ENCODE data around the gene KLHL35.
"Not testable (repeated sequence)": the region's sequence is repeated elsewhere in the genome, so short reads cannot be mapped to it uniquely, and the experiment has no call there.

Gene KLHL35

DNA sequence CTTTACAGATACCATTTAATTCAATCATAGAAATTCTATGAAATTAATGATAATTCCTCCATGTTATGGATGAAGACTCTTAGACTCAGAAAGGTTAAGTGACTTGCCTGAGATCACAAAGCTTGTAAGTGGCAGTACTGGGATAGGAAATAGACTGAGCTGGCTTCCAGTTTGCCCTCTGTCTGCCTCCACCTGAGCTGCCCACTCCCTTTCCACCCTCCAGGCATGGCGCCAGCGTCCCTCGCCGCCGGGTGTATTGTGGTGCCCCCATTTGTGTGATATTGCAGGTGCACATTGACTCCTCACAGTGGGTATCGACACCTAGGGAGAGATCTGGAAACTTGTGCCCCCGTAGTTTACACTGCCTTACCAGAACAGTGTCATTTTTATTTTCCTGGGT is 43.1 kb downstream of the KLHL35 start:
- no peak overlapping the region for H3K27ac ChIP-seq (ENCODE audit: low read length)
- H3K9ac ChIP-seq (ENCODE audit: low read length) = no peak overlapping the region
- no peaks in the 10 kb centered on the region for H3K9me3 ChIP-seq (ENCODE audit: control insufficient read depth, low read depth, low read length)
- no peak overlapping the region for H3K4me3 ChIP-seq (ENCODE audit: low read length)
- peaks cover 4% of the 10 kb centered on the region for H3K4me1 ChIP-seq (ENCODE audit: control insufficient read depth, low read depth, low read length)
- no peaks in the 10 kb centered on the region for H3K27me3 ChIP-seq (ENCODE audit: control insufficient read depth, insufficient read depth, low read length)
- no peaks in the 10 kb centered on the region for H3K36me3 ChIP-seq (ENCODE audit: control insufficient read depth, low read depth, low read length)

DNA sequence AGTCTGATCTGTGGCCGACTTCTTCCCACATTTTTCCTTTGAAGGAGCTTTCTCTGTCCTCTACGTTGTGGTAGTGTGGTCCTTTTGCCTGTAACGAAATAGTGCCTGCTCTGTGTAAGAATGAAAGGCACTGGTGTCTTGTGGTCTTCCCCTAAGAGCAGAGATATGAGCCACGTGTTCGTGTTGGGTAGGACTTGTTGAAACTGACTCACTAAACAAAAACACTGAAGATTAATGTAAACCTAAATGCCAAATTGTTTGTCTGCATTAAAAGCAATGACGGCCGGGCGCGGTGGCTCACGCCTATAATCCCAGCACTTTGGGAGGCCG is 43.8 kb downstream of the KLHL35 start:
- no peaks in the 10 kb centered on the region for H3K36me3 ChIP-seq (ENCODE audit: control insufficient read depth, low read depth, low read length)
- no peak overlapping the region for H3K9ac ChIP-seq (ENCODE audit: low read length)
- no peaks in the 10 kb centered on the region for H3K27me3 ChIP-seq (ENCODE audit: control insufficient read depth, insufficient read depth, low read length)
- H3K27ac ChIP-seq (ENCODE audit: low read length) = no peak overlapping the region
- H3K4me3 ChIP-seq (ENCODE audit: low read length) = no peak overlapping the region
- no peaks in the 10 kb centered on the region for H3K9me3 ChIP-seq (ENCODE audit: control insufficient read depth, low read depth, low read length)
- H3K4me1 ChIP-seq (ENCODE audit: control insufficient read depth, low read depth, low read length) = peaks cover 4% of the 10 kb centered on the region

DNA sequence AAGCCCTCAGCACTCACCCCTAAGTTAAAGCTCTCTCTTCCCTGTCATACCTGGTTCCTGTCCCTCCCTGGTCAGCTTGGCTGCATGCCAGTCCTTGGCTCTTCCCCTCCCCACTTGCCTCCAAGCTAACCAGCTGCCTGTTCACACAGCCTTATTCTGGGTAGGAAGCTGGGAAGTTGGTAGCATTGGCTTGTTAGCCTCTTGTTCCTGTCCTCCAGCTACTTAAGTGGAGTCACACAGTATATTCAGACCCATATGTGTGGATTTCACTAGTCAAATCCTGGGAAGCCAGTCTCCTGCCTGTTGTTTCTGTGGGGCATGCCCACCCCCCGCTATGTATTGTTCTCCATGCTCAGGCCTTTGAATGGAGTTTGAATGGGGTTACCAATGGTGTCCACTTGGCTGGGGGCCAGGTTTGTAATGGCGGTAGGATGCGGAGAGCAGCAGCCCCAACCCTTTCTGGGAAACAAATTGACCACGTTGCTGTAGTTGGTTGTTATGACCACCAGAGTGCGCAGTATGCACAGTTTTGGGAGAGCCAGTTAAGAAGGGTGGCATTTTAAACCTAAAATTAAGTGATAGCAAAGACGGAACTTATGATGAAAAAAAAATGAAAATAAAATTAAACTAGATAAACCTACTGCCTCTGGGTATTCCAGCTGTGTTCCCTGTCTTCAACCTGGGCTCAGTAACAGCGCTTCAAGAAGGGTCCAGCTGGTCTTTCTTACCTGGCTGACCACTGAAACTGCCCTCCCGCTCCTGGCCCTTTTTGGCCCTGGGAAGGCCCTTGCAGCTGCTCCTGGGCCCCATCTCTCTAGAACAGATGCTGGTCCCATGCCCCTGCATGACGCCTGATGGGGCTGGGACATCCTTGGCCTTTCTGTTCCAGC is 44.4 kb downstream of the KLHL35 start:
- H3K36me3 ChIP-seq (ENCODE audit: control insufficient read depth, low read depth, low read length) = no peaks in the 10 kb centered on the region
- H3K4me1 ChIP-seq (ENCODE audit: control insufficient read depth, low read depth, low read length) = peaks cover 4% of the 10 kb centered on the region
- no peaks in the 10 kb centered on the region for H3K9me3 ChIP-seq (ENCODE audit: control insufficient read depth, low read depth, low read length)
- no peak overlapping the region for H3K27ac ChIP-seq (ENCODE audit: low read length)
- H3K4me3 ChIP-seq (ENCODE audit: low read length) = no peak overlapping the region
- H3K27me3 ChIP-seq (ENCODE audit: control insufficient read depth, insufficient read depth, low read length) = no peaks in the 10 kb centered on the region
- no peak overlapping the region for H3K9ac ChIP-seq (ENCODE audit: low read length)

DNA sequence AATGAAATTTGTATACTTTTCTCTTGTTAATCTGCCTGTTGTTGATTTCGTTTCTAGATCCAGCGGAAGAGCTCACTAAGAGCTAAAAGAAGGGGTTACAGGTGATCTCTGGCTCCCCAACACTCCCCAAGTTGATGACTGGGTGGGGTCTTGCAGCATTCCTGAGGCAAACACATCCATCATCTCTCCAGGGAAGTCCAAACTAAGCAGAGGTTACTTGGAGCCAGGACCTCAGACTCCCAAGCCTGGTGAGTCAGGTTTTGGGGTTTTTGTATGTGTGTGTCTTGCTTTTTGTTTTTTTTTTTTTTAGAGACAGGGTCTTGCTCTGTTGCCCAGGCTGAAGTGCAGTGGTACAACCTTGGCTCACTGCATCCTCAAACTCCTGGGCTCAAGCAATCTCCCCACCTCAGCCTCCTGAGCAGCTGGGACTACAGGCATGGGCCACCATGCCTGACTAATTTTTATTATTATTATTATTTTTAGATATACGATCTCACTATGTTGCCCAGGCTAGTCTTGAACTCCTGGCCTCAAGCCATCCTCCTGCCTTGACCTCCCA is 45.2 kb downstream of the KLHL35 start:
- Histone ChIP-seq H3K9me3 (ENCODE audit: control insufficient read depth, low read depth, low read length) (no peaks in the 10 kb centered on the region), H3K4me1 (ENCODE audit: control insufficient read depth, low read depth, low read length) (peaks cover 4% of the 10 kb centered on the region), H3K9ac (ENCODE audit: low read length) (no peak overlapping the region), H3K27me3 (ENCODE audit: control insufficient read depth, insufficient read depth, low read length) (no peaks in the 10 kb centered on the region), H3K36me3 (ENCODE audit: control insufficient read depth, low read depth, low read length) (no peaks in the 10 kb centered on the region), H3K27ac (ENCODE audit: low read length) (no peak overlapping the region), H3K4me3 (ENCODE audit: low read length) (no peak overlapping the region)

DNA sequence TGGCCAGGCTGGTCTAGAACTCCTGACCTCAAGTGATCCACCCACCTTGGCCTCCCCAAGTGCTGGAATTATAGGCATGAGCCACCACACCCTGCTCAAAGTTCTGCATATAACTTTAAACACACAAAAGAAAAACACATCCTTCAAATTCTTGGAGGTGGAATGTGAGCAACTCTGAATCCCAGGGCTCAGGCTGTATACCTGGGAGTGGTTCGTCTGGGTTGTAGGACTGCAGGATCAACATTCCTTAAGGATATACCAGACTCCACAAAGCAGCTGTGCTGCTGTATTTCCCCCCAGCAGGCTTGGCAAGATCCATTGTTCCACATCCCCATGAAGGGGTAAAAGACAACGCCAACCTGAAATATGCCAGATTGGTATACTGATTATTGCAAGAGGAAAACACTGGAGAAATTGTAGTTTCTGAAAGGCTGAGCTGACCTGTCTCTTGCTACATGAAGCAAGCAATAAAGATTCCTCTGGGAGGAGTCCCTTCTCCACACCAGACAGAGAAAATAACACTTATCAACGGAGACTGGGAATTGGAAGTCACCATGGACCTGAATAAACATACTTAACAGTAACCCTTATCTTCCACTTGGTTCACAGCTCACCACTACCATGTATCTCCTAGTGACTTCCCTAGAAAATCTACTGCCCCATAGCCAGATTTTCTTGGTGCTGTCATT is 45.9 kb downstream of the KLHL35 start:
- H3K9ac ChIP-seq (ENCODE audit: low read length) = no peak overlapping the region

DNA sequence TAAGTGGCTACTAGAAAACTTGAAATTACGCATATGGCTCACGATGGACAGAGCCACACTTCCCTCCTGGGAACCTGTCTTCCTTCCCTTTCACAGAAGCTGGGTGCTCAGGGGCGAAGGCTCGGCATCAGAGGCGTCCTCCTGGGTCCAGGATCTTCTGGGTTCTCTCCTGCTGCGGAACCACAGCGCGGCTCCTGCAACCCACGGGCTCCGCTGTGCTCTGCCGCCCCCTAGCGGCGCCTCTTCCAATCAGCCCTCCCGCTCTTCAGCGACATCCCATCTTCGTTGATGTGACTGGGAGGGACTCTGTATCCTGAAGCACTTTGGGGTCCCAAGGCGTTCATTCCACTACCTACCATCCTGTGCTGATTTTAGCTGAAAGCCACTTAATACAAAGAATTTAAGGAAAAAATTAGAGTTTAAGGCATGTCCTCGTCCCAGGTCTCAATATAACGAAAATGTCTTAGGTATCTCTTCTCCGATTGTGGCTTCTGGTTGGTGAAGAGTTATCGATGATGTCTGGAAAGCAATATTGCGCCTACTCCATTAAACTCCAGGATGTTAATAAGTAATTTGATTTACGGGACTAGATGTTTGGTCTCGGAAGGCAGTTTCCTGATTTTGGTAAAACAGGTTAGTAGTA is 48.4 kb downstream of the KLHL35 start:
- no peaks in the 10 kb centered on the region for H3K36me3 ChIP-seq (ENCODE audit: control insufficient read depth, low read depth, low read length)
- no peaks in the 10 kb centered on the region for H3K9me3 ChIP-seq (ENCODE audit: control insufficient read depth, low read depth, low read length)
- no peak overlapping the region for H3K4me3 ChIP-seq (ENCODE audit: low read length)
- H3K27me3 ChIP-seq (ENCODE audit: control insufficient read depth, insufficient read depth, low read length) = no peaks in the 10 kb centered on the region
- no peak overlapping the region for H3K9ac ChIP-seq (ENCODE audit: low read length)
- peaks cover 4% of the 10 kb centered on the region for H3K4me1 ChIP-seq (ENCODE audit: control insufficient read depth, low read depth, low read length)
- no peak overlapping the region for H3K27ac ChIP-seq (ENCODE audit: low read length)

More for the DNA sequence above, 45.9 kb downstream of the KLHL35 start:
- Histone ChIP-seq H3K9me3 (ENCODE audit: control insufficient read depth, low read depth, low read length) (no peaks in the 10 kb centered on the region), H3K36me3 (ENCODE audit: control insufficient read depth, low read depth, low read length) (no peaks in the 10 kb centered on the region), H3K4me1 (ENCODE audit: control insufficient read depth, low read depth, low read length) (peaks cover 4% of the 10 kb centered on the region), H3K4me3 (ENCODE audit: low read length) (no peak overlapping the region), H3K27ac (ENCODE audit: low read length) (no peak overlapping the region), H3K27me3 (ENCODE audit: control insufficient read depth, insufficient read depth, low read length) (no peaks in the 10 kb centered on the region)

DNA sequence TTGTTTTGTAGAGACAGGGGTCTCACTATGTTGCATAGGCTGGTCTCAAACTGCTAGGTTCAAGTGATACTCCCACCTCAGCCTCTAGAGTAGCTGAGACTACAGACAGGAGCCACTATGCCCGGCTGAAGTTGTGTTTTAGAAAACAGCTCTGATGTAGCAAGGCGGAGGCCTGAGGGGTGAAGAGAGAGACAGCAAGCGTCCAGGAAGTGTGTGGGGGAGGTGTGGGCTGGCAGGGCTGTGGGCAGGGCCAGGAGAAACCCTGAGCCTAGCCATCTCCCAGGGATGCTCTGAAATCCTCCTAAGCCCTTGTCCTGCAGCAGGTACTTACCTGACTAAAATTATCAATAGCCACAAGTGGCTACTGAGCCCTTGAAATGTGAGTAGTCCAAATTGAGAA is 49.8 kb downstream of the KLHL35 start:
- H3K36me3 ChIP-seq (ENCODE audit: control insufficient read depth, low read depth, low read length) = no peaks in the 10 kb centered on the region
- no peak overlapping the region for H3K9ac ChIP-seq (ENCODE audit: low read length)
- peaks cover under 1% of the 10 kb centered on the region for H3K4me1 ChIP-seq (ENCODE audit: control insufficient read depth, low read depth, low read length)
- H3K9me3 ChIP-seq (ENCODE audit: control insufficient read depth, low read depth, low read length) = no peaks in the 10 kb centered on the region
- H3K27ac ChIP-seq (ENCODE audit: low read length) = no peak overlapping the region
- no peaks in the 10 kb centered on the region for H3K27me3 ChIP-seq (ENCODE audit: control insufficient read depth, insufficient read depth, low read length)
- no peak overlapping the region for H3K4me3 ChIP-seq (ENCODE audit: low read length)

DNA sequence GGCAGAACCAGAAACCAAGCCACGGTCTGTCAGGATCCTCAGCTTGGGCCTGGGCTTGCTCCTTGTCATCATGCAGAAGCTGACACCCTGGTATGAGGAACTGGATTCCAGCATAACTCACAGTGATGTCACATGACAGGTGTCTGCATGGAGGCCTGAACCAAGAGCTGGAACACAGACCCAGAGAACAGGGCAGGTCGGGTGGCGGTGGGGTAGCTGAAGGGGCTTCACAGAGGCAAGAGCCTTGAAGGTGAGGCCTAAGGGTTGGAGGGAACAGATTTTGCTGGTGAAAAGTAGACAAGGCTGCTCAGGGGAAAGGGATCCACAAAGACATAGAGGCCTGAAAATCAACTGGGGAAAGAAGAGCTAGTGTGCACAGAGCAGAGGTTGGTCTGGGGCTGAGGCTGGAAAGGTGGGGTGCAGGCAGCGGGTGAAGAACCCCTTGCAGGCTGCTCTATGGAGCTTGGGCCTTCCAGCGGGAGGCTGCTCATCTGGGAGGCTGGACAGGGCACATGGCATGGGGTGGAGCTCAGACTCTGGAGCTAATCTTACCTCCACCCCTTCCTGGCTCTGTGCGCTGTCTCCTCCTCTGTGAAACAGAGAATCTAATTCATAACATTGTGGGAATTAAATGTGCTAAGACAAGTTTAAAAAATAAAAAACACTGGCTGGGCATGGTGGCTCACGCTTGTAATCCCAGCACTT is 52.1 kb downstream of the KLHL35 start:
- H3K27ac ChIP-seq (ENCODE audit: low read length) = no peak overlapping the region
- H3K9me3 ChIP-seq (ENCODE audit: control insufficient read depth, low read depth, low read length) = no peaks in the 10 kb centered on the region
- H3K9ac ChIP-seq (ENCODE audit: low read length) = no peak overlapping the region
- no peak overlapping the region for H3K4me3 ChIP-seq (ENCODE audit: low read length)
- no peaks in the 10 kb centered on the region for H3K4me1 ChIP-seq (ENCODE audit: control insufficient read depth, low read depth, low read length)
- no peaks in the 10 kb centered on the region for H3K27me3 ChIP-seq (ENCODE audit: control insufficient read depth, insufficient read depth, low read length)
- H3K36me3 ChIP-seq (ENCODE audit: control insufficient read depth, low read depth, low read length) = no peaks in the 10 kb centered on the region

DNA sequence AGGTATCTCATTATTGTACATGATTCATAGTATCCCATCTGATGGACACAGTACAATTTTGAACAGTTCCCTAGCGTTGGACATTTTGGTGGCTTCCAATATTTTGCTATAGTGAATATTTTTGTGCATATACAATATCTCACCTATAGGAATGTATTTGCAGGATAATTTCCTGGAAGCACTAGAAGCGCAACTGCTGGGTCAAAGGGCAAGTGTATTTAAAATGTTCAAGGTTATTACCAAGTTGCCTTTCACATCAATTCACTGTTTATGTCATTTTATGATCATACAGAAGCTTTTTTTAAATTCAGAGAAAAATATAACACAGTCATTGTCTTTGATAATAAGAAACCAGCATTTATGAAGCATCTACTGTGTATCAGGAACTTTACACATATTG is 52.8 kb downstream of the KLHL35 start:
- Histone ChIP-seq H3K9me3 (ENCODE audit: control insufficient read depth, low read depth, low read length) (no peaks in the 10 kb centered on the region), H3K27ac (ENCODE audit: low read length) (no peak overlapping the region), H3K4me3 (ENCODE audit: low read length) (no peak overlapping the region), H3K36me3 (ENCODE audit: control insufficient read depth, low read depth, low read length) (no peaks in the 10 kb centered on the region), H3K27me3 (ENCODE audit: control insufficient read depth, insufficient read depth, low read length) (no peaks in the 10 kb centered on the region), H3K9ac (ENCODE audit: low read length) (no peak overlapping the region), H3K4me1 (ENCODE audit: control insufficient read depth, low read depth, low read length) (no peaks in the 10 kb centered on the region)

DNA sequence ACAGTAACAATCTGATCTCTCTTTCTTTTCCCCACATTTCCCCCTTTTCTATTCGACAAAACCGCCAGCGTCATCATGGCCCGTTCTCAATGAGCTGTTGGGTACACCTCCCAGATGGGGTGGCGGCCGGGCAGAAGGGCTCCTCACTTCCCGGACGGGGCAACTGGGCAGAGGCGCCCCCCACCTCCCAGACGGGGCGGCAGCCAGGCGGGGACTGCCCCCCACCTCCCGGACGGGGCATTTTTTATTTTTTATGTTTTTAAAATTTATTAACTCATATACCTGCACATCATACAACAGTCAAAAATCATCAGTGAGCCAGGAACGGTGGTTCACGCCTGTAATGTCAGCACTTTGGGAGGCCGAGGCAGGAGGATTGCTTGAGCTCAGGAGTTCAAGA is 54.2 kb downstream of the KLHL35 start:
- not testable (repeated sequence) for H3K9ac ChIP-seq (ENCODE audit: low read length); H3K36me3 ChIP-seq (ENCODE audit: control insufficient read depth, low read depth, low read length); H3K27ac ChIP-seq (ENCODE audit: low read length); H3K27me3 ChIP-seq (ENCODE audit: control insufficient read depth, insufficient read depth, low read length); H3K4me1 ChIP-seq (ENCODE audit: control insufficient read depth, low read depth, low read length); H3K4me3 ChIP-seq (ENCODE audit: low read length); H3K9me3 ChIP-seq (ENCODE audit: control insufficient read depth, low read depth, low read length)

DNA sequence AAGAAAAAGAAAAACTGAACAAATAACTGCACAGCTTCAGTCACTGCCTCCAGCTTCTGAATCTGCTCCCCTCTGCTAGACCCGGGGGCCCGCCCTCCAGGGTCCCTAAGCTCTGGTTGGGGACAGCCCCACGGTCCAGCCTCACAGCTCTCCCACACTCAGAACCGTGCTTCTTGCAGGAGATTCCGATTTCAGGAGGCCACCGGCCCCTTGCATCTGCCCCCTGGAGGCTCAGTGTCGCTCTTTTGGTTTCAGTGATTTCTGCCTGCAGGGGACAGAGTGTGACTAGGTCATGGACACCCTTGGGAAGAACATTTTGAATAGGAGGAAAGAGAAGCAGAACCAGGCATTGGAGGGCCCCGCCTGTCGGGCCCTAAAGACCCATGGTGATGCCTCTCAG is 56.8 kb downstream of the KLHL35 start:
- no peaks in the 10 kb centered on the region for H3K4me1 ChIP-seq (ENCODE audit: control insufficient read depth, low read depth, low read length)
- H3K27ac ChIP-seq (ENCODE audit: low read length) = no peak overlapping the region
- H3K27me3 ChIP-seq (ENCODE audit: control insufficient read depth, insufficient read depth, low read length) = no peaks in the 10 kb centered on the region

More for the DNA sequence above, 56.8 kb downstream of the KLHL35 start:
- Histone ChIP-seq H3K4me3 (ENCODE audit: low read length) (no peak overlapping the region), H3K9ac (ENCODE audit: low read length) (no peak overlapping the region), H3K36me3 (ENCODE audit: control insufficient read depth, low read depth, low read length) (no peaks in the 10 kb centered on the region), H3K9me3 (ENCODE audit: control insufficient read depth, low read depth, low read length) (no peaks in the 10 kb centered on the region)

Data from iPS-18a (cell line).